Activated naive CD4-positive, alpha-beta T cell treated with anti-CD3 and anti-CD28 coated beads, Interleukin-2, amount 10 ng/mL, durations not matched to agents 7 days and 5 days (primary cell): ENCODE data around the gene ADGRG1.

Source experiments
- CTCF ChIA-PET: fragments of 350-600 bp; sonication (Branson Sonifier 250); formaldehyde crosslinking; loops from one replicate; lab custom pipeline; 2021; ENCODE audit warnings: antibody characterized with exemption; lab: Charles Lee
- DNase-seq: peaks from one replicate; pipeline ENCODE4 v3.0.0-alpha.2; 2020
- H3K27ac Mint-ChIP-seq: one replicate; pipeline ENCODE4 v1.8.0; 2021; ENCODE audit warnings: mild to moderate bottlenecking, moderate library complexity, mixed read lengths
- H3K27me3 Mint-ChIP-seq: one replicate; pipeline ENCODE4 v1.8.0; 2021; ENCODE audit warnings: mild to moderate bottlenecking, mixed read lengths
- H3K36me3 Mint-ChIP-seq: one replicate; pipeline ENCODE4 v1.8.0; 2021; ENCODE audit warnings: mixed read lengths
- H3K4me1 Mint-ChIP-seq: one replicate; pipeline ENCODE4 v1.8.0; 2021; ENCODE audit warnings: mixed read lengths
- H3K4me3 Mint-ChIP-seq: one replicate; pipeline ENCODE4 v1.8.0; 2021; ENCODE audit warnings: mild to moderate bottlenecking, moderate library complexity, mixed read lengths
- H3K9me3 Mint-ChIP-seq: one replicate; pipeline ENCODE4 v1.8.0; 2021; ENCODE audit warnings: mixed read lengths

ADGRG1 gene

DNA sequence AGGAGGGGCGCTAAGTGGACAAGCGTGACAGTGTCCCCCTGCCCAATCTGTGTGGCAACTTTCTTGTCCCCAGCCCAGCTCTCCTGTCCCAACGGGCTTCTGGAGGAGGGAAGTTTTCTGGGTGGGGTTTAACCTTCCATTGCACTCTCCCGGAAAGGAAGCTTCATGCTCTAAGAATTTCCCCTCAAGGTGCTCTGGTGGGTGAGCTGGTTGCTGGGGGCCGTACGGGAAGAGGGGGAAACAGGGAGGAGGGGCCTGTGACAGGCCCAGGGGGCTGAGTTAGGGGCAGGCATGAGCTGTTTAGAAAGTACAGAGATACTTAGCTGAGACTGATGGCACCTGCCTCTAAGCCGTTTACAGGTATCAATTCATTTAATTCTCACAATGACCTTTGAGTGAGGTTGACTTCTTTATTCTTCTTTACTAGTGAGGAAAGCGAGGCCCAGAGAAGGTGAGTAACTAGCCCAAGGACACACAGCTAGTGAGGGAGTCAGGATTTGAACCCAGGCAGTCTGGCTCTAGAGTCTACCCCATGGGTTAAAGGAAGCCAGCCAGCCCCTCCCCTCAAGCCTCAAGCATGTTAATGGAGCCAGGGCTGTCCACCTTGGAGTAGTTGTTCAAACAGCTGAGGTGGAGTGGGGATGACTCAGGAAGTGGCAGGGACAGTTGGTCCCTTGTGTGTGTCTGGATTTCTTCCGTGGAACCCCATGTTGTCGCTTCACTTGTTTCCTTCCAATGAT lies 18.9 kb downstream of the ADGRG1 start:
- no peak for DNase-seq
- no peaks in the 10 kb centered on the region for H3K9me3 Mint-ChIP-seq
- no peaks in the 10 kb centered on the region for H3K36me3 Mint-ChIP-seq
- no peak overlapping the region for H3K27ac Mint-ChIP-seq
- peaks cover 44% of the 10 kb centered on the region for H3K4me1 Mint-ChIP-seq
- CTCF ChIA-PET = interaction anchor here (1.2 to 8.7 kb wide), 10 partner anchors 10 to 89 kb away, joined by 3 to 154 read pairs (median 22); partner anchors contain the start of gene KATNB1
- H3K27me3 Mint-ChIP-seq = peaks cover 10% of the 10 kb centered on the region
- H3K4me3 Mint-ChIP-seq = no peak overlapping the region

DNA sequence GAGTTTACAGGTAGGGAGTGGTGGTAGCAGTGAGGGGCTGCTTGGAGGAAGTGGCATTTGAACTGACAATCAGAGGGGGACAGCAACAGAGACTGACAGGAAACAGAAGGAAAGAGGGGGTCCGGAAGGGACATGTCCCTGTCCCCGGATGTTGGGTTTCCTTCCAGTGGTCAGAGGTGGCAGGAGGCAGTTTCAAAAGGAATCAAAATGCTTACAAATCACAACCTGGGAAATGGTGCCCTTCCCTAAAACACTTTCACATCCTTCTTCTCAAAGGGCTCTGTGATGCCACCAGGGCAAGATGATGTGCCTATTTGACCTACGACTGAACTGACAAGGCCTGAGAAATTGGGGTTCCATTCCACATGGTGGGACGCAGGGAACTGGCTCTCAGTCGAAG lies 19.7 kb downstream of the ADGRG1 start:
- no peak for DNase-seq
- no peaks in the 10 kb centered on the region for H3K36me3 Mint-ChIP-seq
- no peak overlapping the region for H3K4me3 Mint-ChIP-seq
- H3K4me1 Mint-ChIP-seq = peaks cover 42% of the 10 kb centered on the region
- peaks cover 5% of the 10 kb centered on the region for H3K27me3 Mint-ChIP-seq
- H3K27ac Mint-ChIP-seq = peak overlapping the region; percentile 64
- CTCF ChIA-PET = interaction anchor here (1.0 to 8.7 kb wide), 18 partner anchors 11 to 109 kb away, joined by 3 to 154 read pairs (median 8); partner anchors contain the start of gene KATNB1
- no peaks in the 10 kb centered on the region for H3K9me3 Mint-ChIP-seq

DNA sequence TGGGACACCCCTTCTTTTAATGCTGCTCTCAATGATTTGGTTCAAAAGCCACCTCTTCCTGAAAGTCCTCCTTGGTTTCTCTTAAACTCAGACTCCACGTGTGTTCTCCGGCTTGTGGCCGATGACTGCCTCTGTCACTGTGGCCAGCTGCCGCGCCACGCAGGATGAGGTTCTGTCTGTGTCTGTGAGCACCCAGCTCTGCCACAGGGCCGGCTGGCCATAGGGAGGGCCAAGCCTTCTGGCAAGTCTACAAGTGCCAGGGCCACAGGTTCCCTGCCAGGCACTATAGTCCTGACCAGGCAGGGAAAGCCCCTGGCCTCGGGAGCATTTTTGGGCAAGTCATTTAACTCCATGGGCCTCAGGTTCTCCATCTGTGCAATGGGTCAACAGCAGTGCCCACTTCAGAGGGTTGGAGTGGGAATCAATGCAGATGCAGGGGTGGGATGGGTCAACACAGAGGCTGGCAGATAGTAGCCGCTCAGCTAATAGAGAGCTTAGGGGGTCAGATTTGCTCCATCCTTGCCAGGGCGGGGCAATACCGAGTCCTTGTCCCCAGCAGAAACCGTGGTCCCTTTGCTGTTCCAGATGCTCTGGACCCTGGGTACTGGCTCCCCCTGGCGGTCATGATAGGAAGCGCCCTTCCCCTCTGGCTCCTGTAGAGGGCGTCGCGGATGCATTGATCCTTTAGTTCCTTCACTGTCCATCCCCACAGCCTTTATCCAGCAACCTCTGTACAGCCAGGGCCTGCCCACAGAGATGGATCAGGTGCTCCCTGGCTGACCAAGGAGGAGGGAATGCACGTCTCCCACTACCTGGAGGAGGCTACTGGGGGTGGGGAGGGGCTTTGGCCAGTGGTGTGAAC lies 20.4 kb downstream of the ADGRG1 start:
- Mint-ChIP-seq H3K4me1 (peaks cover 36% of the 10 kb centered on the region), H3K27me3 (peaks cover 3% of the 10 kb centered on the region), H3K36me3 (no peaks in the 10 kb centered on the region), H3K4me3 (no peak overlapping the region), H3K27ac (peak overlapping the region; percentile 51), H3K9me3 (no peaks in the 10 kb centered on the region)
- CTCF ChIA-PET = interaction anchor here (0.8 to 8.7 kb wide), 22 partner anchors 11 to 227 kb away, joined by 3 to 154 read pairs (median 4); partner anchors contain the start of gene KATNB1
- DNase-seq = peak; percentile 90

DNA sequence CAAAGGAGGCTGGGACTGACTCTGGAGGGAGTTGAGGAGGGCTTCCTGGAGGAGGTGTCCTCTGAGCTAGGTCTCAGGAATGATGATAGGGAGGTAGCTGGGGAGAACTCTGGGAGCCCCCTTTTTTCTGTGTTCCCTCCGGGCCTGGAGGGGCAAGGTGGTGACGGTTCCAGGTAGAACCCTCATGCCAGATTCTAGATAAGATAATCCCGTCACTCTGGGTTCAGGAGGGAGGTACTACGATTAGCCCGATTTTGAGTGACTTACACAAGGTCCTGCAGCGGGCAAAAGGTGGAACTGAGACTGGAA lies 21.0 kb downstream of the ADGRG1 start:
- peaks cover 36% of the 10 kb centered on the region for H3K4me1 Mint-ChIP-seq
- peaks cover 3% of the 10 kb centered on the region for H3K27me3 Mint-ChIP-seq
- no peaks in the 10 kb centered on the region for H3K36me3 Mint-ChIP-seq
- H3K9me3 Mint-ChIP-seq = no peaks in the 10 kb centered on the region
- H3K27ac Mint-ChIP-seq = no peak overlapping the region
- no peak overlapping the region for H3K4me3 Mint-ChIP-seq
- CTCF ChIA-PET = interaction anchor here (0.7 to 8.7 kb wide), 14 partner anchors 12 to 227 kb away, joined by 3 to 154 read pairs (median 7); partner anchors contain the start of gene KATNB1
- DNase-seq = no peak

DNA sequence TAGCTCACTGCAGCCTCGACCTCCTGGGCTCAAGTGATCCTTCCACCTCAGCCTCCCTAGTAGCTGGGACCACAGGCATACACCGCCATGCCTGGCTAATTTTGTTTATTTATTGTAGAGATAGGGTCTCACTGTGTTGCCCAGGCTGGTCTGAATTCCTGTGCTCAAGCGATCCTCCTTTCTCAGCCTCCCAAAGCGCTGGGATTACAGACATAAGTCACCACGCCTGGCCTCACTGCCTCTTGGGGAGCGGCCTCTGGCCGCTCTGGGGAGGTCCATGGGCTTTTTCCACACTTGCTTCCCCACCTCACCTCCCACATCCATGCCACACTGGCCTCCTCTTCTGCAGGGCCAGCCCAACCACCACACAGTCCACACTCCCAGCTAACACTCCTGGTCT lies 21.4 kb downstream of the ADGRG1 start:
- no peaks in the 10 kb centered on the region for H3K36me3 Mint-ChIP-seq
- H3K4me3 Mint-ChIP-seq = no peak overlapping the region
- no peak overlapping the region for H3K27ac Mint-ChIP-seq
- CTCF ChIA-PET = interaction anchor here (0.7 to 8.7 kb wide), 12 partner anchors 12 to 228 kb away, joined by 3 to 154 read pairs (median 11); partner anchors contain the start of gene KATNB1
- H3K4me1 Mint-ChIP-seq = peaks cover 36% of the 10 kb centered on the region
- no peak for DNase-seq
- H3K27me3 Mint-ChIP-seq = peaks cover 3% of the 10 kb centered on the region
- no peaks in the 10 kb centered on the region for H3K9me3 Mint-ChIP-seq

DNA sequence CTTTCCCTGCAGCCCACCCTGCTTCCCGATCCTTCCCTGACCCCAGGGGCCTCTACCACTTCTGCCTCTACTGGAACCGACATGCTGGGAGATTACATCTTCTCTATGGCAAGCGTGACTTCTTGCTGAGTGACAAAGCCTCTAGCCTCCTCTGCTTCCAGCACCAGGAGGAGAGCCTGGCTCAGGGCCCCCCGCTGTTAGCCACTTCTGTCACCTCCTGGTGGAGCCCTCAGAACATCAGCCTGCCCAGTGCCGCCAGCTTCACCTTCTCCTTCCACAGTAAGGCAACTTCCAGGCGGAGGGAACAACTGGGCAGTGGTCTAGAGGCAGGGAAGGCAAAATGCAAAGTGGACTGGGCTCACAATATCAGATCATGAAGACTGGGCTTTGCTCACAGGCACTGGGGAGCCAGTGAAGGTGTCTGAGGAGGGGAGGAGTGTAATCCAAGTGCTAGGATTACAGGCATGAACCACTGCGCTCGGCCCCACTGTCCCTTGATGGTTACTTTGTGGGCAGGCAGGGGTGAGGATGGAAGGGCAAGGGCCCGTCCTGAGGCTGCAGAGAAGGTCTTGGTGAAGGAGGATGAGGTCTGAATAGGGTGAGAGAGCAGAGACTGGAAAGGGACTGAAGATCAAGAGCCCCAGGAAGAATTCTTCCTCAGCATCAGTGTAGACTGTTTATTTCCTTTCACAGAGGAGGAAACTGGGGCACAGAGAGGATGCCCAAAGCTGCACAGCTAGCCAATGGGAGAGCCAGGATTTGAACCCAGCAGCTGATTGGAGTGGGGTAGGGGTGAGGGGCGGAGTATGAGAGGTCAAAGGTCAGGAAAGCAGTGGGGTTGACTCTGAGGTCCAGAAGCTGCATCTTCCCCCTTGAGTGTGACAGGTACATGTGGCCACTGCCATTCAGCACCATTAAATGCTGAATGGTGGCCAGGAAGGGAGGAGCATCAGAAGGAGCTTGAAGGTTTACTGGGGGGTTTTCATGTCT lies 23.2 kb downstream of the ADGRG1 start:
- H3K4me3 Mint-ChIP-seq = no peak overlapping the region
- no peaks in the 10 kb centered on the region for H3K9me3 Mint-ChIP-seq
- peaks cover 34% of the 10 kb centered on the region for H3K4me1 Mint-ChIP-seq
- H3K36me3 Mint-ChIP-seq = no peaks in the 10 kb centered on the region
- peak; percentile 67 for DNase-seq
- CTCF ChIA-PET = interaction anchor here (0.6 to 8.7 kb wide), 11 partner anchors 11 to 651 kb away, joined by 3 to 154 read pairs (median 5); no protein-coding TSS in a partner anchor
- H3K27ac Mint-ChIP-seq = peak overlapping the region; percentile 10
- H3K27me3 Mint-ChIP-seq = peaks cover 13% of the 10 kb centered on the region

DNA sequence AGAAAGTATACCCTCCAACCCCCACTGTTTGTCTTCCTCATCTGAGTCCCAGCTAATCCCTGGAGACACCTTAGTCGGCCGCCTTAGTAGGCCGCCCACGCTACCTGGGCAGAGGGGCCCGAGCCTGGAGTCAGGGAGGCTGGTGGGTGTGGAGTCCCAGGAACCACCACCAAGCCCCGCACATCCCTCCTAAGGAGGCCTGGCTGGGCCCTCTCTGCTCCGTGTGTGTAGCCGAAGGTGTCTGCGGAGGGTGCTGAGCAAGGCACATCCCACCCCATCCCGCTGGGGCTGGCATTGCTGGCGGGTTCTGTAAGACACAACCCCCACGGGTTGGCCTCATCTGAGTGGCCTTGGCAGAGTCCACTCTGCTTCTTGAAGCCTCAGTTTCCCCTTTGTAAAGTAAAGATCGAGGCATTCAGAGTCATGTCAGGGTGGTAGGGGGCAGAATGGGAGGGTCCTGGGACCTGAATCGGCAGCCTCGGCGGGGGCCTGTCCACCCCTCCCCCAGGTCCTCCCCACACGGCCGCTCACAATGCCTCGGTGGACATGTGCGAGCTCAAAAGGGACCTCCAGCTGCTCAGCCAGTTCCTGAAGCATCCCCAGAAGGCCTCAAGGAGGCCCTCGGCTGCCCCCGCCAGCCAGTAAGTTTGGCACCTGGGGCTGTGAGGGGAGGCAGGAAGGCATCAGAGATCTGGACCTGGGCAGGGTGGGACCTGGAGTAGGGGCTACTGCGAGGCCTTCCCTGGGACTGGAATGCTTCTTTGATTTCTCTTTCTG lies 24.5 kb downstream of the ADGRG1 start:
- no peaks in the 10 kb centered on the region for H3K36me3 Mint-ChIP-seq
- H3K4me1 Mint-ChIP-seq = peaks cover 24% of the 10 kb centered on the region
- H3K9me3 Mint-ChIP-seq = no peaks in the 10 kb centered on the region
- no peak overlapping the region for H3K27ac Mint-ChIP-seq
- no peak for DNase-seq
- H3K27me3 Mint-ChIP-seq = peaks cover 13% of the 10 kb centered on the region
- CTCF ChIA-PET = interaction anchor here (0.6 to 8.7 kb wide), 10 partner anchors 10 to 650 kb away, joined by 3 to 154 read pairs (median 5); no protein-coding TSS in a partner anchor
- no peak overlapping the region for H3K4me3 Mint-ChIP-seq

DNA sequence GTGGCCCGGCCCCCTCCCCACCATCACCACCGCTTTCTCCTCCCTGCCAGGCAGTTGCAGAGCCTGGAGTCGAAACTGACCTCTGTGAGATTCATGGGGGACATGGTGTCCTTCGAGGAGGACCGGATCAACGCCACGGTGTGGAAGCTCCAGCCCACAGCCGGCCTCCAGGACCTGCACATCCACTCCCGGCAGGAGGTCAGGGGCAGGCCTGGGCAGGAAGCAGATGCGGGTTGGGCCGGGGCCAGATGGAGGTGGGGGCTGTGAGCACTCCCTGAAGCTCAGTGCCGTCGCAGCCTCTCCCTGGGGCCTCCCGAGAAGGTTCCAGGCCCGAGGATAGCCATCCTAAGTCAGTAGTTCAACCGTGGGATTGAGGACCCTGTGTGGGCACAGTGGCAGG lies 25.5 kb downstream of the ADGRG1 start:
- Mint-ChIP-seq H3K36me3 (no peaks in the 10 kb centered on the region), H3K27ac (no peak overlapping the region), H3K4me1 (peaks cover 13% of the 10 kb centered on the region), H3K27me3 (peaks cover 13% of the 10 kb centered on the region), H3K4me3 (no peak overlapping the region), H3K9me3 (no peaks in the 10 kb centered on the region)
- no peak for DNase-seq
- CTCF ChIA-PET = interaction anchor here (0.7 kb wide), 1 partner anchor 52 kb away, joined by 3 read pairs; no protein-coding TSS in a partner anchor

DNA sequence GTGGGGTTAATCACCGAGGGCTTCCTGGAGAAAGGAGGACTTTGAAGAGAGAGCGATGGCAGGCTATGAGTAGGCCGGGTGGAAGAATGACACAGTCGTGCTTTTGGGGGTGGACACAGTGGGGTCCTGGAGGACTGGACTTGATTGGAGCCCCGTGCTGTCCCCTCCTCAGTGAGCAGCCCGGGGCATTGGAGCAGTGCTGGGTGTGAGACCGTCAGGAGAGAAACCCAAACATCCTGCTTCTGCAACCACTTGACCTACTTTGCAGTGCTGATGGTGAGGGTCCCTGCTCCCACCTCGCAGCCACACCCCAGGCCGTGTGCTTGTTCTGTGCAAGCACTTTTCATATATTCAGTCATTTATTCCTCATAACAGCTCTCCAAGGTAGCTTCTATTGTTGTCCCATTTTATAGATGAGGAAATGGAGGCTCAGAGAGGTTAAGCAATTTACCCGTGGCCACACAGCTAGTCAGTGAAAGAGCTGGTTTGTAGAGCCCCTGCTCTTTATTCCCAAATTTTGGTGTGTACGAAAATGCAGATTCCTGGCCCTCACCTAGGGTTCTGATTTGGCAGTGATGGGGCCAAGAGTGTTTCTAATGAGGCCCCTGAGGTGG lies 28.0 kb downstream of the ADGRG1 start:
- DNase-seq = no peak
- Mint-ChIP-seq H3K9me3 (no peaks in the 10 kb centered on the region), H3K27me3 (peaks cover 16% of the 10 kb centered on the region), H3K27ac (no peak overlapping the region), H3K36me3 (no peaks in the 10 kb centered on the region), H3K4me3 (no peak overlapping the region), H3K4me1 (peaks cover 9% of the 10 kb centered on the region)
- CTCF ChIA-PET = interaction anchor here (1.0 kb wide), 1 partner anchor 46 kb away, joined by 3 read pairs; no protein-coding TSS in a partner anchor

DNA sequence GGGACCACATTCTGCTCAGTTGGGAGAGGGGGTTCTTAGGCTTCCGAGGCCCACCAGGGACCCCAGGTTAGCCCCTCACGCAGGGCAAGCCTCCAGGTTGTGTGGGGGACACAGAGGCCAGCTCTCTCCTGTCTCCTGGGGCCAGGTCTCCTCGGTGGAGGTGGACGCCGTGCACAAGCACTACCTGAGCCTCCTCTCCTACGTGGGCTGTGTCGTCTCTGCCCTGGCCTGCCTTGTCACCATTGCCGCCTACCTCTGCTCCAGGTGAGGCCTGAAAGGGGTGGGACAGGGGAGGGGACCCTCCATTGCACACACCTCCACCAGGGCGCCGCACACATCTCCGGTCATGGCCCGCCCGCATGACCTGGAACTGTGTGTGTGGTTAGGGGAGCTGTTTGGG lies 28.8 kb downstream of the ADGRG1 start:
- CTCF ChIA-PET = interaction anchor here (1.0 kb wide), 1 partner anchor 47 kb away, joined by 3 read pairs; no protein-coding TSS in a partner anchor
- Mint-ChIP-seq H3K9me3 (no peaks in the 10 kb centered on the region), H3K27ac (no peak overlapping the region), H3K27me3 (peaks cover 16% of the 10 kb centered on the region), H3K4me3 (no peak overlapping the region), H3K36me3 (no peaks in the 10 kb centered on the region), H3K4me1 (peaks cover under 1% of the 10 kb centered on the region)
- DNase-seq = no peak

DNA sequence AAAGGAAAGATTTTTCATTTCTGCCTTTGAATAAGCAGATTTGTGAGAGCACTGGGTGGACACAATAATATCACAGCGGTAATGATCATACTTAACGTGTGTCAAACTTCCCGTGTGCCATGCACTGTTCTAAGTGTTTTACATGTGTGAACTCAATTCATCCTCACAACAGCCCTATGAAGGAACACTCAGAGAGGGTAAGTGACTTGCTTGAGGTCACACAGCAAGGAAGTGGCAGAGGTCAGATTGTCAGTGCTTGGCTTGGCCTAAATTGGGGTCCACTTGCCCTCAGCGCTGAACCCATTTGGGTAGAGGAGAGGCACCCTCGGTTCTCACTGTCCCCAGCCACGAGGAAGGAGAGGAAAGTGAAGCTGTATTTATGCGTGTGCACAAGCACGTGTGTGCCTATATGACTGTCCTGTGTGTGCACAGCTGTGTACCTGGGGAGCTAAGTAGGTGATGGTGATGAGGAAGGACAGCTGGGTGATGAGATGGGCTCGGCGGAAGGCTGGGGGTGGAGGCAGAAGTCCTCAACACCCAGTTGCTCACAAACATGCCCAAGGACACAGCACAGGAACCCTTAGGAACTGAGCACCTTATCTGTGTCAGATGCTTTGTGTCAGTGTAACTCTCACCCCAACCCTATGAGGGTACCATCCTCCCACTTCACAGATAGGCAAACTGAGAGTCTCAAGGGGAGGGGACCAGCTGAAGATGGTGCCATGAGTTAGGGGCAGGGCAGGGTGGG lies 29.9 kb downstream of the ADGRG1 start:
- Mint-ChIP-seq H3K4me1 (no peaks in the 10 kb centered on the region), H3K27ac (no peak overlapping the region), H3K27me3 (peaks cover 16% of the 10 kb centered on the region), H3K36me3 (no peaks in the 10 kb centered on the region), H3K9me3 (no peaks in the 10 kb centered on the region), H3K4me3 (no peak overlapping the region)
- DNase-seq = no peak
- CTCF ChIA-PET = no interaction called here
